Inferior parietal cortex (tissue), 1 donor: ENCODE data around the gene TTC32.
"Not testable (repeated sequence)": the region's sequence is repeated elsewhere in the genome, so short reads cannot be mapped to it uniquely, and the experiment has no call there.

Experiments used
- DNase-seq: peaks from one replicate; pipeline ENCODE4 v3.0.0-alpha.2; 2016; ENCODE audit errors: extremely low spot score

The TTC32 gene

GRCh38 chr2:19901442-19902215 is at the start of gene TTC32:
Gene TTC32, minus strand, starts transcription at chr2:19901983. Its CDS starts 129 bp downstream, at chr2:19901854.
- DNase-seq, result peak; percentile 95

GRCh38 chr2:19949071-19949470 is 47.3 kb upstream of the TTC32 start:
- no peak for DNase-seq

- DNase-seq, result no peak
Measured at GRCh38 chr2:19947184-19947940, 45.6 kb upstream of the TTC32 start.

GRCh38 chr2:19944205-19944845 is 42.5 kb upstream of the TTC32 start:
- DNase-seq, result no peak

- DNase-seq, result no peak
Measured at GRCh38 chr2:19943189-19943588, 41.4 kb upstream of the TTC32 start.

- DNase-seq, result no peak
Measured at GRCh38 chr2:19942199-19942598, 40.4 kb upstream of the TTC32 start.

GRCh38 chr2:19937004-19937403 is 35.2 kb upstream of the TTC32 start:
- no peak for DNase-seq

- no peak for DNase-seq
Measured at GRCh38 chr2:19936203-19936602, 34.4 kb upstream of the TTC32 start.

GRCh38 chr2:19933351-19933981 is 31.7 kb upstream of the TTC32 start:
- DNase-seq, result no peak

- DNase-seq, result no peak
Measured at GRCh38 chr2:19932928-19933327, 31.1 kb upstream of the TTC32 start.

GRCh38 chr2:19929226-19929625 is 27.4 kb upstream of the TTC32 start:
- DNase-seq, result no peak

- DNase-seq, result not testable (repeated sequence)
Measured at GRCh38 chr2:19927816-19928215, 26.0 kb upstream of the TTC32 start.

- not testable (repeated sequence) for DNase-seq
Measured at GRCh38 chr2:19924526-19924925, 22.7 kb upstream of the TTC32 start.

GRCh38 chr2:19922188-19922587 is 20.4 kb upstream of the TTC32 start:
- DNase-seq, result not testable (repeated sequence)

- DNase-seq, result no peak
Measured at GRCh38 chr2:19916385-19916950, 14.7 kb upstream of the TTC32 start.

- peak; percentile 13 for DNase-seq
Measured at GRCh38 chr2:19914266-19914975, 12.6 kb upstream of the TTC32 start.

GRCh38 chr2:19911808-19912509 is 10.2 kb upstream of the TTC32 start:
- no peak for DNase-seq

GRCh38 chr2:19902216-19902740 is 495 bp upstream of the TTC32 start:
- DNase-seq, result no peak

- DNase-seq, result peak; percentile 27
Measured at GRCh38 chr2:19900931-19901441, 797 bp downstream of the TTC32 start.
